GM19452 (cell line): Measurements from ENCODE around the gene RNASEH2A.
"Not testable (repeated sequence)": the region's sequence is repeated elsewhere in the genome, so short reads cannot be mapped to it uniquely, and the experiment has no call there.

Experiments
- ATAC-seq: cut with Tn5 transposase; IDR thresholded peaks from one replicate; pipeline ENCODE4 v1.9.1; 2021; ENCODE audit not compliant: unreplicated experiment

The RNASEH2A gene

DNA sequence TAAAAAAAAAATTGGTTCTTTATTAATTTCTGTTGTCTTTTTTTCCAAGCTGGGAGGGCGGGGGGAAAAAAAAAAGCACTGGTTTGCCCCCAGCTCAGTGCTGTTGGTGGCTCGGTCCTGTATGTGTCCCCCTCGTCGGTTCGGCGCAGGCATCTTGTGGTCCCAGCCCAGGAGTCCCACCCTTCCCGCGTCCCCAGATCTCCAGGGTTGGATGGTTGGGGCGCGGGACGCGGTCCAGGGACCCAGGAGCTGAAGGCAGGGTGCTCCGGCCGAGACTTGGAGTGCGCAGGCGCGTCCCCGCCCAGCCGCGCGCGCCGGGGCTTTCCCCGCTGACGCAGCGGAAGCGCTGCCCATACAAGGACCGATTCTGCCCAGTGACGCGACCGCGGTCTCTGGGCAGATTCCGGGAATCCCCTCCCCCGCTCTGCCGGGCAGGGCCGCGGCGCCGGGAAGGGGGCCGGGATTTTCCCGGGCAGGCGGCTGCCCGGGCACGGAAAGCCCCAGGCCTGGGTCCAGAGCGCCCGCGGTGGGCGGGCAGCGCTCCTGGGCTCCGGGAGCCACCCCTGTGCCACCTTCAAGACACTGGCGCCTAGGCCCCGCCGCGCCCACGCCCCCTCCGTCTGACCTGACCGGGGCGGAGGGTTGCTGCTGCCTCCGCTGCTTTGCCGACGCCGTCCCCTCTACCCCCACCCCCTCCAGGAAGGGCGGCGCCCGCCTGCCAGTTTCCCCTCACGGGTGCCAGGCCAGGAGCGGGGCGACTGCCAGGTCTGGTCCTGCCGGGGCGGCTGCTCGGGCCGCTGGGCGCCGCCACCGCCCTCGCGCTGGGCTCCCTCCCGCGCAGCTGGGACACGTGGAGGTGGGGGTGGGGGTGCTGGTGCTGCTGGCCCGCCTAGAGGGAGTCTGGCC, 12.8 kb upstream of the RNASEH2A start:
- ATAC-seq: peak; percentile 31

DNA sequence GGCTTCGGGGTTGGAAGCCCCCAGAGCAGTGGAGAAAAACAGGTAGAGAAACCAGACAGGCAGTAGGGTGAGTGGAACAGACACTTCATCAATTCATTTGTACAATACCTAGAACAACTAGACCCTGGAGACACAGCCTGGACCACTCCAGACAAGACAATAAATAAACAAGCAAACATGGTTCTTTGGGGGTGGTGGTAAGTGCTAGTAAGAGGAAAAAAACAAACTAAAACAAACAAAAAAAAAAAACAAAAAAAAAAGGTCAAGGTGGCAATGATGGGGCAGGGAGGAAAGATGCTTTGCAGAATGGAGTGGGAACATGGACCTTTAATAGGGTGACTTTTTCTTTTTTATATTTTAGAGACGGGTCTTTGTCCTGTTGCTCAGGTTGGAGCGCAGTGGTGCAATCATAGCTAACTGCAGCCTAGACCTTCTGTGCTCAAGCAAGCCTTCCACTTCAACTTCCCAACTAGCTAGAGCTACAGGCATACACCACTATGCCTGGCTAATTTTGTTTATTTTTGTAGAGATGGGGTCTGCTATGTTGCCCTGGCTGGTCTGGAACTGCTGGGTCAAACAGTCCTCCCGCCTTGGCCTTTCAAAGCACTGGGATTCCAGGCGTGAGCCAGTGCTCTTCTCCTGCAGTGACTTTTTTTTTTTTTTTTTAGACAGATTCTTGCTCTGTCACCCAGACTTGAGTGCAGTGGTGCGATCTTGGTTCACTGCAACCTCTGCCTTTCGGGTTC, 12.0 kb upstream of the RNASEH2A start:
- ATAC-seq: no peak

DNA sequence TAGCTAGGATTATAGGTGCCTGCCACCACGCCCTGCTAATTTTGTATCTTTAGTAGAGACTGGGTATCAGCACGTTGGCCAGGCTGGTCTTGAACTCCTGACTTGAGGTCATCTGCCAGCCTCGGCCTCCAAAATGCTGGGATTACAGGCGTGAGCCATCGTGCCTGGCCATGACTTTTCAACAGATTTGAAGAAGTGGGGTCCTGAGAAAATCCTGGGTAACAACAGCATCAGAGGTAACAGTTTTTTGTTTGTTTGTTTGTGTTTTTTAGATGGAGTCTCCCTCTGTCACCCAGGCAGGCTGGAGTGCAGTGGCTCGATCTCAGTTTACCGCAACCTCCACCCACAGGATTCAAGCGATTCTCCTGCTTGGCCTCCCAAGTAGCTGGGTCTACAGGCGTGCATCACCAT, 11.4 kb upstream of the RNASEH2A start:
- ATAC-seq: no peak

DNA sequence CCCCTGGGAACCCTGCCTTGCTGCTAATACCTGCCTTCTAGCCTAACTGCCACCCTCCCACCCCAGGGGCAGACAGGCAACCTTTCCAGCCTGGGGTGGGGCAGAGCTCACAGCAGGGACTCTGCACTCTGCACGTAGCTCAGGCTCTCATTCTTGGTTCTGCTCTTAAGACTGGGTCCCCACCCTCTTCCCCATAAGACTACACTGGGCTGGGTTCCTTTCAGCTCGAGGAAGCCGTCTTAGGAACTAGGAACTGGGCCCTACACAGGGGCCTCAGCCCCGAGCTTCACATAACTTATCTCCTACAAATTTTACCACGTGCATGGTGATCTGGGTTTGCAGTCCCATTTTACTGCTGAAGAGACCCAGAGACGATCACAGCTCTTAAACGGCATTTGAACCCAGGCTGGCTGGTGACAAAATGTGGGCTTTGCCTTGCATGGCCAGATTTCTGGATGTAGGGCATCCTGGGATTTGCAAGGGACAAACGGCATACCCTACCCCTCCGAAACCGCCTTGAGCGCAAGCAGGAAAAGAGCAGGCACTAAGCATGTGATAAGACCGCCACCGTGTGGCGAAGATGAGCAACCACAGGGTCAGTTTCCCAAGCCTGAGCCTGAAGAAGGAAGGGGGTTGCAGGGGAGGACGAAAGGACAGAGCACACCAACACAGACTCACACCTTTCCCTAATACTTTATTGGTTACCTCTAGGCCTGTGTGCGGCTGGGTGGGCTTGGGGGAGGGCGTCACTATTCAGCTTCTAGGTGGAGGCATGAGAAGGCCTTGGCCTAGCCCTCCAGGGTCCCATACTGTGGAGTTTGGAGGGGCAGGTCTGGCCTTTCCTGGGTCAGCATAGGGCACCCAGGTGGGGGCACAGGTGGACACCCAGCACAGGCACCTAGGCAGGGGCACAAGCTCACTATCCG, 10.0 kb upstream of the RNASEH2A start:
- ATAC-seq: no peak

DNA sequence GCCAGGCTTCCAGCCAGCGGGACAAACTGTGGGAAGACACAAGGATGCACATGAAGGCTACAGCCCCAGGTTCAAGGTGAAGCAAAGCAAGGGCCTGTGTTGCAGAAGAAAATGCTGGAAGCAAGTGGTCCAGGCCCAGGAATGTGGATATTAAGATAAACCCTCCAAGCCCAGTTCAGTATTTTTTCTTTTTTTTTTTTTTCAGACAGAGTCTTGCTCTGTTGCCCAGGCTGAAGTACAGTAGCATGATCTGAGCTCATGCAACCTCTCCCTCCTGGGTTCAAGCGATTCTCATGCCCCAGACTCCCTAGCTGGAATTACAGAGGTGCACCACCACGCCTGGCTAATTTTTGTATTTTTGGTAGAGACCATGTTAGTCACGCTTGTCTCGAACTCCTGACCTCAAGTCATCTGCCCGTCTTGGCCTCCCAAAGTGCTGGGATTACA, 9.2 kb upstream of the RNASEH2A start:
- no peak for ATAC-seq

DNA sequence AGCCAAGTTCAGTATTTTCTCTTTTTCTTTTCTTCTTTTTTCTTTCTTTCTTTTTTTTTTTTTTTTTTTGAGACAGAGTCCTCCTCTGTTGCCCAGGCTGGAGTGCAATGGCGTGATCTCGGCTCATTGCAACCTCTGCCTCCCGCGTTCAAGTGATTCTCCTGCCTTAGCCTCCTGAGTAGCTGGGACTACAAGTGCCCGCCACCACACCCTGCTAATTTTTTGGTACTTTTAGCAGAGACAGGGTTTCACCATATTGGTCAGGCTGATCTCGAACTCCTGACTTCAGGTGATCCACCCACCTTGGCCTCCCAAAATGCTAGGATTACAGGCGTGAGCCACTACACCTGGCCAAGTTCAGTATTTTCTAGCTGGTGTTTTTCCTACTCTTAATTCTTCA, 8.8 kb upstream of the RNASEH2A start:
- ATAC-seq: not testable (repeated sequence)

DNA sequence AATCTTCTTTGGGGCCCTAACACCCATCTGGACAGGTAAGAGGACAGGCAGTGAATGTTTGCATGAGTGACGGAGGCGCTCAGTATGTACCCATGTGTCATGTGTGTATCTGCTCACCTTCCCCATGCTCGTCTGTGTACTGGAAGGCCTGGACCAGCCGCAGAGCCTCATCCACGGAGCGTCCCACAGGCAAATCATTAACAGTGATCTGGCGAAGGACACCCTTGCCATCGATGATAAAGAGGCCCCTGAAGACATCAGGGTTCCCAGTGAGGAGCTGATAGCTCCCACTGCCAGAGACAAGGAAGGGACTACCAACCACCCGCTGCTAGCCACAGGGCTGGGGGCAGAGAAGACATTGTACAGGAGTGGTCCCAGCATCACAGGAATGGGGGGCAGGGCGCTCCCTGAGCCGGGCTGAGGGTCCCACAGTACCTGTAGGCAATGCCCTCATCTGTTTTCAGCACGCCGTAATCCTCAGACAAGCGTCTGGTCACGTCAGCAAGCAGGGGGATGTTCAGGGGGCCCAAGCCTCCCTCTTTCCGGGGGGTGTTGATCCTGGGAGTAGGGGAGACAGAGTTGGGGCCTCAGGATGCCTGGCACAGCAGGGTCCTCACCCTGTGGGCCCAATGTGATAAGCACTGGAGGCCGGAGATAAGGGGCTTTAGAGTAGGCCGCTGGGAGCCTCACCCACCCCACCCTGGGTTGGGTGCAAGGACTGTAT, 6.5 kb upstream of the RNASEH2A start:
- ATAC-seq: no peak

DNA sequence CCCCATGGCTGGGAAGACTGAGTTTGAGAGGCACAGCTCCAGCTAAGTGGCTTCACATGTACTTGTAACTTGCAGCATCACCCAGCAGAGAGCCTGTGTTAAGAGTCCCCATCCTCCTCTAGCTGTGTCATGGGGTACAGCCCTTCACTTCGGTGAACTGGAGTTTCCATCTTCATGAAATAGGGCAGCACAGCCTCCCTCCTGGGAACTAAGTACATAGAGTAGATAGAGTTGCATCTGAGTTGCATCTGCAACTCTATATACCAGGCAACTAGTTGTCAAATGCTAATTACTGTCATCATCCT, 6.0 kb upstream of the RNASEH2A start:
- no peak for ATAC-seq

DNA sequence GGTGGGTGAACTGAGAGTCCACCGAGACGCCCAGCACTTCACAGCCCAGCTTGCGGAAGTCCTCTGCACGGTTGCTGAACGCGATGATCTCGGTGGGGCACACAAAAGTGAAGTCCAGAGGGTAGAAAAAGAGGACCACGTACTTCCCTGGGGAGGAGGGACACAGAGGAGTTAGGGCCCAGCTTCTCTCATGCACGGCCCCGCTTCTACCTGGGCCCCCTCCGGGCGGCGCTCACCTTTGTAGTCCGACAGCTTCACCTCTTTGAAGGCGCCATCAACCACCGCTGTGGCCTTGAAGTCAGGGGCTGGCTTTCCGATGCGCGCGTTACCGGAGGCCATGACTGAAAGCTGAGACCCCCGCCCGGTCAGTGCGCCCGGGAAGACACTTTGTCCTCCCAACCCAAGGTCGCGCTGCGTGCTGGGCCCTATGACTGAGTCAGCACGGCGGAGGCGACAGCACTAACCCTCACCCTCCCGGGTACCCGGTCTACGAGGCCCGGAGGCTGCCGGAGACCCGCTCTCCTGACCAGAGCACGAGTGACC, 5.4 kb upstream of the RNASEH2A start:
- ATAC-seq: no peak

DNA sequence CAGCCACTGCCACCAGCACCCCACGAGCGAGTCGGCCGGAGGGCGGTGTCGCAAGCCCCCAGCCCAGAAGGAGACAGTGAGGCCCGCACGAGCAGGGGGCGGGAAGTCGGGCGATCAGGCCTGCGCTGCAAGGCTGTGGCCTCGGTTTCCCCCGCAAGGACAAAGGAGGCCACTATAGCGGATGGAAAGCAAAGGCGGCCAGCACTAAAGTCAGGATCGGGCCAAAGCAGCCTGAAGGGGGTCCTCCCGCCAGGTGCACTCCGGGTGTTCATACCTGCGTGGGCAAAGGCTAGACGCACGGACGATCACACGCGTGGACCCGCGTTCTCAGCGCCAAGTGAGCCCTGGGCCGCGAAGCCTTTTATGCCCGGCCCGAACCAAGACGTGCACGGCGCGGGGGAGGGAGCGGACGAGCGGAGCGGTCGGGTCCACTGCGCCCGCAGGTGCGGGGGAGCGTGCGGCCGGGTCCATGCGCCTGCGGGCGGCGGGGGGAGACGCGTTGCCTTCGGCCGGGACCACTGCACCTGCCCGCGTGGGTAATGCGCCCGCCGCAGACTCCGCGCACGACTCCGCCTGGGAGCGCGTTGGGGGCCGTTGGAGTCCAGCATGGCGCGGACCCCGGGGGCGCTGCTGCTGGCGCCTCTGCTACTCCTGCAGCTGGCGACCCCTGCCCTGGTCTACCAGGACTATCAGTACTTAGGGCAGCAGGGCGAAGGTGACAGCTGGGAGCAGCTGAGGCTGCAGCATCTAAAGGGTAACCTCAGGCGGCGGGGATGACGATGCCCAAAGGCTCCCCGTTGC, 4.7 kb upstream of the RNASEH2A start, which contains the start of the genes PRDX2 and THSD8:
PRDX2 (minus strand) TSS at position 335 of the 801 bp plus-strand sequence. CDS start 539 bp downstream, outside the sequence.
THSD8 (plus strand) TSS at position 604 of the 801 bp plus-strand sequence; CDS start at position 607, 3 bp downstream.
- ATAC-seq: no peak

DNA sequence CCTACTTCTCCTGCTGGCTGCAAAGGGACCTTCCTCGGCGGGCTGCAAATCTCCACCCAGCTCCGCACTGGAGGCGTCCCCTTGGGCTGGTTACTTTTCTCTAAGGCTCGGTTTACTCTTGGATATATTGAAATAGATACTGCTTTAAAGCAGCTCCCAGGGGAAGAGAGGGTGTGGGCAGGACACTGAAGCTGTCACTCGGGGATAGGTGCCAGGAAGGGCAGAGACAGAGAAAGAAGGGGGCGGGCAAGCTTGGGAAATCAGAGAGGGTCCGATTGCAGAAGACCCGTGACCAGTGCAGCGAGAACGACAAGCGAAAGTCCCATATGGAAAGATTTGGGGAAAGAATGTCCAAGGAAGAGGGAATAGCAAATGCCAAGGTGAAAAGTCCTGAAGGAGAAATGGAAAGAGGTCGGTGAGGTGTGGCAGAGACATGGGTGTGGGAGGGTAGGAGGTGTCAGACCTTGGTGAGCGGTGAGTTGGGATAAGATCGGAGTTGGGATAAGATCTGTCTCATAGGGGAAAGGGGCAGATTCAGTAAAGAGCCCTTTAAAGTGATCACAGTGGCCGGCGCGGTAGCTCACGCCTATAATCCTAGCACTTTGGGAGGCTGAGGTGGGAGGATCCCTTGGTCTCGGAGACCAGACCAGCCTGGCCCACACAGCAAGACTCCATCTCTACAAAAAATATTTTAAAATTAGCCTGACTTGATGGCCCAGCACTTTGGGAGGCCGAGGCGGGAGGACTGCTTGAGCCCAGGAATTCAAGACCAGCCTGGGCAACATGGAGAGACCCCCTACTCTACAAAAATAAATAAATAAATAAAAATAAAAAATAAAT, 3.9 kb upstream of the RNASEH2A start:
- no peak for ATAC-seq

DNA sequence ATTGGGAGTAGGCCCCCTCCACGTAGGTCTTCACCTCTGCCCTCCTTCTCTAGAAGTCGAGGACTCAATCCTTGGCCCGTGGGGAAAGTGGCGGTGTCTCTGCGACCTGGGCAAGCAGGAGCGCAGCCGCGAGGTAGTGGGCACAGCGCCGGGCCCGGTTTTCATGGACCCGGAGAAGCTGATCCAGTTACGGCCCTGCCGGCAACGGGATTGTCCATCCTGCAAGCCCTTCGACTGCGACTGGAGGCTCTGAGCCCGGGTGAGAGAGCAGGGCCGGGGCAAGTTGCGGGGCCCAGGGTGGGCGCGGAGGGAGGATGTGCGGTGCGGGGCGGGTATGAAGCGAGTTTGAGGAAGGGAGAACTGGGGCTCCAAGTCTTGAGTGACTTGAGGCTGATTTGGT, 2.3 kb upstream of the RNASEH2A start:
- ATAC-seq: no peak

DNA sequence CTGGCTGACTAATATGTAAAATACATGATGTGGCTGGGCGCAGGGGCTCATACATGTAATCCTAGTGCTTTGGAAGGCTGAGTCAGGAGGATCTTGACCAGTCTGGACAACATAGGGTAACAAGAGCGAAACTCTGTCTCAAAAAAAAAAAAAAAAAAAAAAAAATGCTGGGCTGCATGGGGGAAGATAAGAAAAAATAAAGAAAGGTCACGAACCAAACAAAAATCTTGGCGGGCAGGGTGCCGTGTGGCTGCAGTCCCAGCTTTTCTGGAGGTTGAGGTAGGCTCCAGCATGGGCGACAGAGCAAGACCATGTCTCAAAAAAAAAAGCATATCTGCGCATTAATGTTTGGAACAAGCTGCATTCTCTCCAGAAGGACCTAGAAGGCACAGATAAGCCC, 8.7 kb downstream of the RNASEH2A start:
- no peak for ATAC-seq

DNA sequence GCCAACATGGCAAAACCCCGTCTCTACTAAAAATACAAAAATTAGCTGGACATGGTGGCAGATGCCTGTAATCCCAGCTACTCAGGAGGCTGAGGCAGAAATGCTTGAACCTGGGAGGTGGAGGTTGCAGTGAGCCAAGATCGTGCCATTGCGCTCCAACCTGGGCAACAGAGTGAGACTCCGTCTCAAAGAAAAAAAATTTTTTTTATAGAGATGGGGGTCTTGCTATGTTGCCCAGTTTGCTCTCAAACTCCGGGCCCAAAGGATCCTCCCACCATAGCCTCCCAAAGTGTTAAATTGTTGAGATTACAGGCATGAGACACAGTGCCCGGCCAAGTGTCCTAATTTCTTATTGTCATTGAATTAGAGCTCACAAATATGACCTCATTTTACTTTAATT, 10.8 kb downstream of the RNASEH2A start:
- ATAC-seq: not testable (repeated sequence)

DNA sequence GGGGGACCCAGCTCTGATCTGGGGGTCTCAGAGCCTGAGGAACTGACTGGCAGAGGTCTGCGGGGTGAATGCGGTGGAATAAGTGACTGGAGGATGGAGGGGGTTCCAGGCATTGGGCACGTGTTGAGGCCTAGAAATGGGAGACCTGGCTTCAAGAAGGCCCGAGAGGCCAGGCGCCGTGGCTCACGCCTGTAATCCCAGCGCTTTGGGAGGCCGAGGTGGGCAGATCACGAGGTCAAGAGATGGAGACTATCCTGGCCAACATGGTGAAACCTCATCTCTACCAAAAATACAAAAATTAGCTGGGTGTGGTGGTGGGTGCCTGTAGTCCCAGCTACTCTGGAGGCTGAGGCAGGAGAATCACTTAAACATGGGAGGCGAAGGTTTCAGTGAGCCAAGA, 11.4 kb downstream of the RNASEH2A start:
- not testable (repeated sequence) for ATAC-seq

DNA sequence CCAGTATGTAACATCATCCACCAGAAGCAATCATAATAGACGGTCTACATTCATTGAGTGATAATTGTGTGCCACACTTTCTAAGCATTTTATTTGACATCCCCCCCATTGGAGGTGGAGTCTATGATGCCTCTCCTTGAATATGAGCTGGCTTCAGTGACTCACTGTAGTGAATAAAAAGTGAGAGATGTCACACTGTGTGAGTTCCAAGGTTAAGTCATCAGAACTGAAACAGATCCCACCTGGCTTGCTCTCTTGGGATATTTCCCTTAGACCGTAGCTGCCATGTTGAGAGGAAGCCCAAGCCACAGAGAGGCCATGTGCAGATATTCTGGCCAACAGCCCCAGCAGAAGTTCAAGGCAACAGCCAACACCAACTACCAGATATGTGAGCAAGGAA, 15.4 kb downstream of the RNASEH2A start:
- no peak for ATAC-seq

DNA sequence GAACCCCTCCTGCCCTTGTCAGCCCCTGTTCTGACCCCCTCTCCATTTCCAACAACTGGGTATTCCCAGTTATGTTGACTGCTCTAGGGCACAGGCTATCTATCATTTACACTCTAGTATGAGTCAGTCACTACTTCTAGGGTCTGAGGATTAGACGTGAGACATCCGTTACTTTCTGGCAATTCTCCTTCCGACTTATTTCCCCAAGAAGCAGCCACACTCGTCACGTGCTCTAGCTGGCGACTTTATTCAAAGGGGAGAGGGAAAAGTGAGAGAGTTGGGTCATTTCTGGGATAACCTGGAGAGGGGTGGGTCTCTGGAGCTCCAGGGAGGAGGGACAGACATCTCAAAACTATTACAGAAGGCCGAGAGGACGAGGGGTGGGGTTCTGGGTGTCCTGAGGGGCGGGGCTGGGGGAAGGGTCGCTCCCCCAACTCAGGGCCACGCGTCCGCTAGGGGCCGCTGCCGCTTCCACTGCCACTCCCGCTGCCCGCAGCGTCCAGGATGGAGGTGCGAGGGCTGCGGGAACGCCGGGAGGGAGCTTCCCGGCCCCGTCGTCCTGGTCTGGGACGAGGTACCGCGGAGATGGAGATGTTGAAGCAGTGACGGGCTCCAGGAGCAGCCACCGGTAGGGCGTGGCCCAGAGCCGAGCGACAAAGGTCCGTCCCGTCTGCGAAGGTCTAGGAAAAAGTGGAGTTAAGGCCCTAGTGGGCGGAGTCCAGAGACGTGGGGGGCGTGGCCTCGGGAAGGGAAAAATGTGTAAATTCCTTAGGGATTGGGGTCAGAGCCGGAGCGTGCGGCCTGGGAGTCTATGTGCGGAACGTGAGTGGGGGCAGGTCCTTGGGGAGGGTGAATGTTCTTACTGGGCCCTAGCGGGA, 19.1 kb downstream of the RNASEH2A start:
- no peak for ATAC-seq
